ENCODE results near the gene C1QTNF8. TPM values are rescaled to one million over a fixed set of nuclear protein-coding genes. Genes with fewer than 3 reads are reported as not detected.

The C1QTNF8 gene
- total RNA-seq, 1 experiment from 2014 or later, result not detected

GRCh38 chr16:1065469-1066128 lies 30.4 kb downstream of the C1QTNF8 start:
- Histone ChIP-seq H3K4me1 (ENCODE audit: insufficient read depth, low read length) (no peaks in the 10 kb centered on the region), H3K9ac (ENCODE audit: low read length) (no peak overlapping the region), H3K27me3 (ENCODE audit: low read length) (no peaks in the 10 kb centered on the region; the same call in 1 of the 2 replicates), H3K27ac (ENCODE audit: low read length) (no peak overlapping the region), H2AFZ (ENCODE audit: low read length) (no peak overlapping the region), H4K20me1 (ENCODE audit: low read length) (no peaks in the 10 kb centered on the region), H3K36me3 (ENCODE audit: low read depth, low read length) (no peaks in the 10 kb centered on the region), H3K9me3 (ENCODE audit: low read length) (no peaks in the 10 kb centered on the region), H3F3A (ENCODE audit: low read length, unreplicated experiment) (no peaks in the 10 kb centered on the region), H3K4me3 (ENCODE audit: low read length) (no peak overlapping the region), H3K9me2 (replicated peaks; ENCODE audit: low read length) (no peaks in the 10 kb centered on the region), H3K4me2 (ENCODE audit: low read length) (no peak overlapping the region), H3K79me2 (ENCODE audit: low read length) (no peaks in the 10 kb centered on the region)
- BruUV-seq (replicated peaks), result no TSS peak
- no peak for ATAC-seq
- ChIA-PET CTCF (no interaction called here), POLR2A (ENCODE audit: unreplicated experiment) (no interaction called here)
- intact Hi-C loops (cut with micrococcal nuclease), result no loop called here
- DNase-seq, result no peak
- TF ChIP-seq EZH2phosphoT487 (IDR thresholded peaks at IDR 0.05; ENCODE audit: borderline replicate concordance, low read length) (no peak), EZH2 (IDR thresholded peaks at IDR 0.05; ENCODE audit: low read length, unreplicated experiment) (no peak)
- TF ChIP-seq, protein P1, sequence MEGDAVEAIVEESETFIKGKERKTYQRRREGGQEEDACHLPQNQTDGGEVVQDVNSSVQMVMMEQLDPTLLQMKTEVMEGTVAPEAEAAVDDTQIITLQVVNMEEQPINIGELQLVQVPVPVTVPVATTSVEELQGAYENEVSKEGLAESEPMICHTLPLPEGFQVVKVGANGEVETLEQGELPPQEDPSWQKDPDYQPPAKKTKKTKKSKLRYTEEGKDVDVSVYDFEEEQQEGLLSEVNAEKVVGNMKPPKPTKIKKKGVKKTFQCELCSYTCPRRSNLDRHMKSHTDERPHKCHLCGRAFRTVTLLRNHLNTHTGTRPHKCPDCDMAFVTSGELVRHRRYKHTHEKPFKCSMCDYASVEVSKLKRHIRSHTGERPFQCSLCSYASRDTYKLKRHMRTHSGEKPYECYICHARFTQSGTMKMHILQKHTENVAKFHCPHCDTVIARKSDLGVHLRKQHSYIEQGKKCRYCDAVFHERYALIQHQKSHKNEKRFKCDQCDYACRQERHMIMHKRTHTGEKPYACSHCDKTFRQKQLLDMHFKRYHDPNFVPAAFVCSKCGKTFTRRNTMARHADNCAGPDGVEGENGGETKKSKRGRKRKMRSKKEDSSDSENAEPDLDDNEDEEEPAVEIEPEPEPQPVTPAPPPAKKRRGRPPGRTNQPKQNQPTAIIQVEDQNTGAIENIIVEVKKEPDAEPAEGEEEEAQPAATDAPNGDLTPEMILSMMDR (conservative IDR thresholded peaks at IDR 0.05; ENCODE audit: low read depth, low read length), result no peak

DNA sequence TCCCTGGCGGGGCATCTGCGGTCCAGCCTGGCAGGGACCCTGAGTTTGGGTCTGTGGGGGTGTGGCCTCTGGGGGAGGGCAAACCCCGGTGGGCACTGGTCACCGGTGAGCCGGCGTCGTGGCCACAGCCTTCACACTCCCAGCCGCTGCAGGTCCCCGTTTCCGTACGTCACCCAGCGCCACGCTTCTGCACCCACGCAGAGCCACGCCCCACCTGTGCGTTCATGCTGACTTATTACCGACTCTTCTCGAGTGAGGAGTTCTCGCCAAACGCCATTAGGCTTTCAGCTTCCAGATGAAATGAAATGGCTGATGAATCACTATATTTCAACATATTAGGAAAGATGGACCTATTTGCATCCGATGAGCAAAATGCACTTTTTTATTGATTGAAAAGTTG lies 32.3 kb downstream of the C1QTNF8 start:
- Histone ChIP-seq H2AFZ (ENCODE audit: low read length) (no peak overlapping the region), H3K27ac (ENCODE audit: low read length) (no peak overlapping the region), H3K4me1 (ENCODE audit: insufficient read depth, low read length) (no peaks in the 10 kb centered on the region), H4K20me1 (ENCODE audit: low read length) (no peaks in the 10 kb centered on the region), H3K9me3 (ENCODE audit: low read length) (no peaks in the 10 kb centered on the region), H3K4me2 (ENCODE audit: low read length) (no peak overlapping the region), H3K79me2 (ENCODE audit: low read length) (no peaks in the 10 kb centered on the region), H3K4me3 (ENCODE audit: low read length) (no peak overlapping the region), H3K27me3 (ENCODE audit: low read length) (no peaks in the 10 kb centered on the region; the same call in 1 of the 2 replicates), H3F3A (ENCODE audit: low read length, unreplicated experiment) (no peaks in the 10 kb centered on the region), H3K9me2 (replicated peaks; ENCODE audit: low read length) (no peaks in the 10 kb centered on the region), H3K9ac (ENCODE audit: low read length) (no peak overlapping the region), H3K36me3 (ENCODE audit: low read depth, low read length) (no peaks in the 10 kb centered on the region)
- DNase-seq (no peak), ATAC-seq (no peak)
- intact Hi-C loops (cut with micrococcal nuclease), result no loop called here
- ChIA-PET CTCF (no interaction called here), POLR2A (ENCODE audit: unreplicated experiment) (no interaction called here)
- TF ChIP-seq, protein P1 (conservative IDR thresholded peaks at IDR 0.05; ENCODE audit: low read depth, low read length), result no peak
- TF ChIP-seq EZH2 (IDR thresholded peaks at IDR 0.05; ENCODE audit: low read length, unreplicated experiment), result no peak
- TF ChIP-seq EZH2phosphoT487 (IDR thresholded peaks at IDR 0.05; ENCODE audit: borderline replicate concordance, low read length), result no peak
- BruUV-seq (replicated peaks), result no TSS peak

DNA sequence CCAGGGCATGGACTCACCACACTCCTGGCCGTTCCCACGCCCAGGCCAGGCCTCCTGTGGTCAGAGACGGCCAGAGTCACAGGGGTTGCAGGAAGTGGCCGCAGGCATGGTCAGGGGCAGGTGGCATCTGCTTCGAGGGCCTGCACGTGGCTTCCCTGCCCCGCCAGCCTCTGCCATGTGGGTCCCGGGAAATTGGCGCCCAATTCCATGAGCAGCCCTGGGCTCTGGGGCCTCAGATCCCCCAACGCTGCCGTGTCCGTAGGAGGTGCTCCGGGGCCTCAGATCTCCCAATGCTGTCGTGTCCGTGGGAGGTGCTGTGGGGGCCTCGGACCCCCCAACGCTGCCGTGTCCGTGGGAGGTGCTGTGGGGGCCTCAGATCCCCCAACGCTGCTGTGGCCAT lies 33.1 kb downstream of the C1QTNF8 start:
- Histone ChIP-seq H3F3A (ENCODE audit: low read length, unreplicated experiment) (no peaks in the 10 kb centered on the region), H3K27me3 (ENCODE audit: low read length) (no peaks in the 10 kb centered on the region; the same call in 1 of the 2 replicates), H4K20me1 (ENCODE audit: low read length) (no peaks in the 10 kb centered on the region), H3K9me3 (ENCODE audit: low read length) (no peaks in the 10 kb centered on the region), H3K27ac (ENCODE audit: low read length) (no peak overlapping the region), H2AFZ (ENCODE audit: low read length) (no peak overlapping the region), H3K4me3 (ENCODE audit: low read length) (no peak overlapping the region), H3K36me3 (ENCODE audit: low read depth, low read length) (no peaks in the 10 kb centered on the region), H3K4me2 (ENCODE audit: low read length) (no peak overlapping the region), H3K9ac (ENCODE audit: low read length) (no peak overlapping the region), H3K4me1 (ENCODE audit: insufficient read depth, low read length) (no peaks in the 10 kb centered on the region), H3K9me2 (replicated peaks; ENCODE audit: low read length) (no peaks in the 10 kb centered on the region), H3K79me2 (ENCODE audit: low read length) (no peaks in the 10 kb centered on the region)
- DNase-seq, result no peak
- BruUV-seq (replicated peaks), result no TSS peak
- ChIA-PET CTCF (no interaction called here), POLR2A (ENCODE audit: unreplicated experiment) (no interaction called here)
- no peak for ATAC-seq
- TF ChIP-seq, protein P1 (conservative IDR thresholded peaks at IDR 0.05; ENCODE audit: low read depth, low read length), result no peak
- no peak for TF ChIP-seq EZH2 (IDR thresholded peaks at IDR 0.05; ENCODE audit: low read length, unreplicated experiment)
- TF ChIP-seq EZH2phosphoT487 (IDR thresholded peaks at IDR 0.05; ENCODE audit: borderline replicate concordance, low read length), result no peak
- intact Hi-C loops (cut with micrococcal nuclease), result no loop called here
